Esophagus squamous epithelium (tissue), 4 donors: ENCODE results near the gene GLIPR2.

Experiments used
- CTCF ChIP-seq, 6 experiments: fragments of 450-650 bp in 4 of 6; fragments of 200-600 bp in 2 of 6; sonication (generic) in 2 of 6; IDR thresholded peaks; one replicate each; pipeline ENCODE4 v1.5.1; 2016 to 2019; ENCODE audit warnings: antibody characterized with exemption in 6 of 6, mild to moderate bottlenecking in 4 of 6, moderate library complexity in 4 of 6
- POLR2A ChIP-seq, 4 donors: fragments of 450-650 bp; IDR thresholded peaks; one replicate each; pipeline ENCODE4 v1.6.1; 2017; ENCODE audit warnings: antibody characterized with exemption in 4 of 4, mild to moderate bottlenecking in 4 of 4, moderate library complexity in 3 of 4

- TF ChIP-seq CTCF (IDR thresholded peaks at IDR 0.05) (no peak), POLR2A (IDR thresholded peaks at IDR 0.05) (no peak)
Observed at GRCh38 chr9:36177571-36177970, 41.0 kb downstream of the GLIPR2 start.
